ENCODE results near the gene C18orf54.
"Not testable (repeated sequence)": the region's sequence is repeated elsewhere in the genome, so short reads cannot be mapped to it uniquely, and the experiment has no call there.

C18orf54 gene

GRCh38 chr18:54357660-54358494 is at the start of gene C18orf54, which contains the start of gene STARD6:
Gene C18orf54, plus strand, starts transcription at chr18:54357906. Its CDS starts 2,667 bp downstream, at chr18:54360573.
Gene STARD6, minus strand, starts transcription at chr18:54357858. Its CDS starts 3,285 bp downstream, at chr18:54354573.
- DNase-seq = peak; percentile 90
- no peaks in the 10 kb centered on the region for H3K9me3 Mint-ChIP-seq
- H3K27ac Mint-ChIP-seq = peak within 1 kb of the TSS; percentile 97
- H3K36me3 Mint-ChIP-seq (ENCODE audit: low read depth) = peaks cover 24% of the 10 kb centered on the region
- H3K4me1 Mint-ChIP-seq (ENCODE audit: low read depth) = peaks cover 14% of the 10 kb centered on the region
- peak within 1 kb of the TSS; percentile 100 for H3K4me3 Mint-ChIP-seq
- peaks cover 2% of the 10 kb centered on the region for H3K27me3 Mint-ChIP-seq

GRCh38 chr18:54309564-54309963 is 48.1 kb upstream of the C18orf54 start:
- not testable (repeated sequence) for DNase-seq; H3K27ac Mint-ChIP-seq; H3K4me1 Mint-ChIP-seq (ENCODE audit: low read depth); H3K36me3 Mint-ChIP-seq (ENCODE audit: low read depth); H3K9me3 Mint-ChIP-seq; H3K4me3 Mint-ChIP-seq
- peaks cover 17% of the 10 kb centered on the region for H3K27me3 Mint-ChIP-seq

- Mint-ChIP-seq H3K27me3 (peaks cover 38% of the 10 kb centered on the region), H3K36me3 (ENCODE audit: low read depth) (no peaks in the 10 kb centered on the region)
These were observed 41.5 kb upstream of the C18orf54 start for GRCh38 chr18:54316071-54316820.

GRCh38 chr18:54323561-54323960 is 34.1 kb upstream of the C18orf54 start:
- H3K9me3 Mint-ChIP-seq = no peaks in the 10 kb centered on the region
- no peaks in the 10 kb centered on the region for H3K4me1 Mint-ChIP-seq (ENCODE audit: low read depth)
- H3K4me3 Mint-ChIP-seq = no peak overlapping the region
- peaks cover 8% of the 10 kb centered on the region for H3K27me3 Mint-ChIP-seq
- DNase-seq = no peak
- no peaks in the 10 kb centered on the region for H3K36me3 Mint-ChIP-seq (ENCODE audit: low read depth)
- H3K27ac Mint-ChIP-seq = no peak overlapping the region

More at GRCh38 chr18:54316071-54316820, 41.5 kb upstream of the C18orf54 start:
- no peaks in the 10 kb centered on the region for H3K4me1 Mint-ChIP-seq (ENCODE audit: low read depth)
- no peak for DNase-seq
- no peak overlapping the region for H3K4me3 Mint-ChIP-seq
- H3K27ac Mint-ChIP-seq = no peak overlapping the region
- H3K9me3 Mint-ChIP-seq = no peaks in the 10 kb centered on the region

- peaks cover 7% of the 10 kb centered on the region for H3K27me3 Mint-ChIP-seq
- no peak overlapping the region for H3K27ac Mint-ChIP-seq
- no peaks in the 10 kb centered on the region for H3K4me1 Mint-ChIP-seq (ENCODE audit: low read depth)
- DNase-seq = no peak
- no peak overlapping the region for H3K4me3 Mint-ChIP-seq
- no peaks in the 10 kb centered on the region for H3K36me3 Mint-ChIP-seq (ENCODE audit: low read depth)
- H3K9me3 Mint-ChIP-seq = no peaks in the 10 kb centered on the region
These were observed 33.7 kb upstream of the C18orf54 start for GRCh38 chr18:54323970-54324369.

DNA sequence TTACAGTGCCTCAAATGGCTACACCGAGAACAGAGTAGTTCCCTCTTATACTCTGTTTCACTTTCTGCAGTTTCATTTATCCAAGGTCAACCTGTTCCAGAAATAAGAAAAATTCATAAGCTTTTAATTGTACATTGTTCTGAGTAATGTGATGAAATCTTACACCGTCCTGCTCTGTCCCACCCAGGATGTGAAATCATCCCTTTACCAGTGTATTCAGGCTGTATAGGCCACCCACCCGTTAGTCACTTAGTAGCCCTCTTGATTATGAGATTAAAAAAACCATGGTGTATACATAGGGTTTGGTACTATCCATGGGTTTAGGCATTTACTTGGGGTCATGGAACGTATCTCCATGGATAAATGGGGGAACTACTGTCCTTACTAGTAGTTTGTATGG is 29.9 kb upstream of the C18orf54 start:
- no peaks in the 10 kb centered on the region for H3K36me3 Mint-ChIP-seq (ENCODE audit: low read depth)
- H3K27ac Mint-ChIP-seq = no peak overlapping the region

DNA sequence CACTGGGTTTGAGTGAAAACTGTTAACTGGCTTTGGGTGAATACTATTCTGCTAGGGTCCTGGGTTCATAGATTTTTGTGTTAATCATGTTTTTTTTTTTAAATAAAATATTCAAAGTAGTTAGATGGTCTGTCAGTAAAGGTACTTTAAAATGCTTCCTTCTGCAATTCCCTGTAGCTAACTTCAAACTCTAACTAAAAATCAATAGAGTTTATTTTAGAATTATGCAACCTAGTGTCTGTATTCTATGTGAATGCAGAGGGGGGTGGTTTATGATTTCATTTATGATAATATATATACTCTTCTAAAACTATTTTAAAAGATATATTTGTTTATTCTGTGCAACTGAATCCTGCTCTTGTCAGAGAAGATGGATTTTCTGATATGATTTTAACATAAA is 27.9 kb upstream of the C18orf54 start:
- no peak for DNase-seq
- H3K4me1 Mint-ChIP-seq (ENCODE audit: low read depth) = no peaks in the 10 kb centered on the region
- no peak overlapping the region for H3K27ac Mint-ChIP-seq
- no peaks in the 10 kb centered on the region for H3K9me3 Mint-ChIP-seq
- no peaks in the 10 kb centered on the region for H3K36me3 Mint-ChIP-seq (ENCODE audit: low read depth)
- H3K4me3 Mint-ChIP-seq = no peak overlapping the region
- H3K27me3 Mint-ChIP-seq = peaks cover 4% of the 10 kb centered on the region

More for the DNA sequence above, 29.9 kb upstream of the C18orf54 start:
- no peak overlapping the region for H3K4me3 Mint-ChIP-seq
- peaks cover 2% of the 10 kb centered on the region for H3K27me3 Mint-ChIP-seq
- H3K4me1 Mint-ChIP-seq (ENCODE audit: low read depth) = no peaks in the 10 kb centered on the region
- no peaks in the 10 kb centered on the region for H3K9me3 Mint-ChIP-seq
- no peak for DNase-seq

DNA sequence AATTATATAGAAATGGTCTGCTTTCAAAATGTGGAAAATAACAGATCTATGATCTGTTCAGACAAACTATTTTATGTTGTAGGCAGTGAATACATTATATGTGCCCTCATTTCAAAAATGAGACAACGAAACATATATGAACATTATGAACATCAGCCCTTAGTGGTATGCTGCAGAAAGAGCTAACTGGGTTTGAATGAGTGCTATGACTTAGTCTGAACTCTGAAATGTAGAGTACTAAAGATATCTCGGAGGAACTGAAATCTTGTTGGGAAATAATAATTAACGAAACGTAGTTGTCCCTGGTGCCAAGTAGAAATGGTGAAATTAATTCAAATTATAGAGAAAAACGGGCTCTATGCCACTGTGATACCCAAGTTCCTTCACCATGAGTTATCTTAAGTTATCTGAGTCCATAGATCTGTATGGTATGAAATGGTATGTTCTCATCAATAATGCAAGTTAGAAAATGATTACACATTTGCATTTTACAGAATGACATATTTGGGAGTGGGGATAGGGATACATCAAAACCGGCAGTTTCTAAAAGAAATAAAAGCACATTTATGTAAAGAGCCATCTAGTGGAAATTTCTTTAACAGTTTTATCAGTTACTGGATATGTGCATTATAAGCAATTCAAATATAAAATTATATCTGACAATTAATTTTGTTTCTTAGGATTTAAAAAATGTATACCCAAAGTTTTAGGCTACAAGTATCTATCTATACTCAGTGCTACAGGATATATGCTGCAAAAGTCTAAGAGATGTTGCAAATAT is 26.7 kb upstream of the C18orf54 start:
- Mint-ChIP-seq H3K27ac (no peak overlapping the region), H3K4me3 (no peak overlapping the region), H3K9me3 (no peaks in the 10 kb centered on the region), H3K36me3 (ENCODE audit: low read depth) (no peaks in the 10 kb centered on the region), H3K4me1 (ENCODE audit: low read depth) (peaks cover 5% of the 10 kb centered on the region), H3K27me3 (peaks cover 8% of the 10 kb centered on the region)
- no peak for DNase-seq

DNA sequence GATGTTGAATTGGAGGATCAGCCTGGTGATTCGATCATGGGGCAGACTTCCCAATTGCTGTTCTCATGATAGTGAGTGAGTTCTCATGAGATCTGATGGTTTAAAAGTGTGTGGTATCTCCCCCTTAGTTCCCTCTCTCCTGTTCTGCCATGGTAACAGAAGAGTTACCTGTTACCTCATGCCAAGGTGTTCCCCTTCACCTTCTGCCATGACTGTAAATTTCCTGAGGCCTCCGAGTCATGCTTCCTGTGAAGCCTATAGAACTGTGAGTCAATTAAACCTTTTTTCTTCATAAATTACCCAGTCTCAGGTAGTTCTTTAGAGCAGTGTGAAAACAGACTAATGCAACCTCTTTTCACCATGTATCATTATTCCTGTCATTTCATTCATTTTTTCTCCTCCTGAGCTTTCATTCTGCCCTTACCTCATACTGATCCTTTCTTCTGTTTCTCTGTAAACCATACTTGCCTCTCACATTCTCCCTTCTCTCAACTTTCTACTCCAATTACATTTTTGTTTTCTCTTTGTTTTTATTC is 22.0 kb upstream of the C18orf54 start:
- Mint-ChIP-seq H3K4me3 (no peak overlapping the region), H3K27me3 (peaks cover 16% of the 10 kb centered on the region), H3K9me3 (no peaks in the 10 kb centered on the region), H3K36me3 (ENCODE audit: low read depth) (no peaks in the 10 kb centered on the region), H3K27ac (no peak overlapping the region), H3K4me1 (ENCODE audit: low read depth) (peaks cover 5% of the 10 kb centered on the region)
- DNase-seq = no peak

GRCh38 chr18:54338230-54338629 is 19.5 kb upstream of the C18orf54 start:
- Mint-ChIP-seq H3K9me3 (peaks cover 2% of the 10 kb centered on the region), H3K27me3 (peaks cover 18% of the 10 kb centered on the region), H3K36me3 (ENCODE audit: low read depth) (no peaks in the 10 kb centered on the region), H3K4me1 (ENCODE audit: low read depth) (peaks cover 5% of the 10 kb centered on the region), H3K27ac (no peak overlapping the region), H3K4me3 (no peak overlapping the region)
- DNase-seq = no peak

DNA sequence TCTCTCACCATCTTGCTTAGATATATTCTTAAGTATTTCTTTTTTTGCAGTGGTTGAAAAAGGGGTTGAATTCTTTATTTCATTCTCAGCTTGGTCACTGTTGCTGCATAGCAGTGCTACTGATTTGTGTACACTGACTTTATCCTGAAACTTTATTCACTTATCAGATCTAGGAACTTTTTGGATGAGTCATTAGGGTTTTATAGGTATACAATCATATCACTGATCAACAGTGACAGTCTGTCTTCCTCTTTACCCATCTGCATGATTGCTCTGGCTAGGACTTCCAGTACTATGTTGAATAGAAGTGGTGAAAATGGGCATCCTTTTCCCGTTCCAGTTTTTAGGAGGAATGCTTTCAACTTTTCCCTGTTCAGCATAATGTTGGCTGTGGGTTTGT is 6.5 kb upstream of the C18orf54 start:
- peaks cover 24% of the 10 kb centered on the region for H3K27me3 Mint-ChIP-seq
- no peaks in the 10 kb centered on the region for H3K36me3 Mint-ChIP-seq (ENCODE audit: low read depth)
- H3K4me1 Mint-ChIP-seq (ENCODE audit: low read depth) = no peaks in the 10 kb centered on the region
- no peaks in the 10 kb centered on the region for H3K9me3 Mint-ChIP-seq
- no peak for DNase-seq
- H3K27ac Mint-ChIP-seq = no peak overlapping the region
- H3K4me3 Mint-ChIP-seq = no peak overlapping the region

DNA sequence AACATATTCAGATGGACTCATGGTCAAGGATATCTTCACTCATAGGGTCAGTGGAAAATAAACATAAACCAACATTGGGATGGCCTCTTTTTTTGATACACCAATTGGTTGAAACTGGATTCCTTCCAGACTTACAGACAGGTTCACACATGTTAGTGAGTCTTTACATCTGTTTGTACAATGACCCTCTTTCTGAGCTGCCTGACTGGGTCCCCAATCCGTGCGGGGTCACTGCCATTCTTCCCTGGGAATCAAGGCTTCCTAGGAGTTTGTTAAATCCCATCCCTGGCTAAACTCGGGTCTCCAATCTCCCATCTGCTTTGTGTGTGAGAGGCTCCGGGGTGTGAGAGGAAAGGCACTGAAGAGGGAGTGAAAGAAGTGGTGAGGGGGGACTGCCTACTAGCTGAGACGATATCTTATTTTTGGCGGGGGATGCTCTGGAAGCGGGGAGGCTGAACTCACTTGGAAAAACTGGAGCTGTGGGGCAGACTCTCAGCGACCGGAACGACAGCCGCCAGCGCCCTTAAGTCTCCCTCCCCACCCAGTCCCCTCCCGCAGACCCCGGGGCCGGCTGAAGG is 535 bp upstream of the C18orf54 start:
- DNase-seq = no peak
- peaks cover 21% of the 10 kb centered on the region for H3K36me3 Mint-ChIP-seq (ENCODE audit: low read depth)
- peak overlapping the region; percentile 100 for H3K4me3 Mint-ChIP-seq
- H3K9me3 Mint-ChIP-seq = no peaks in the 10 kb centered on the region
- H3K4me1 Mint-ChIP-seq (ENCODE audit: low read depth) = peaks cover 14% of the 10 kb centered on the region
- H3K27me3 Mint-ChIP-seq = peaks cover 5% of the 10 kb centered on the region
- H3K27ac Mint-ChIP-seq = peak overlapping the region; percentile 97

DNA sequence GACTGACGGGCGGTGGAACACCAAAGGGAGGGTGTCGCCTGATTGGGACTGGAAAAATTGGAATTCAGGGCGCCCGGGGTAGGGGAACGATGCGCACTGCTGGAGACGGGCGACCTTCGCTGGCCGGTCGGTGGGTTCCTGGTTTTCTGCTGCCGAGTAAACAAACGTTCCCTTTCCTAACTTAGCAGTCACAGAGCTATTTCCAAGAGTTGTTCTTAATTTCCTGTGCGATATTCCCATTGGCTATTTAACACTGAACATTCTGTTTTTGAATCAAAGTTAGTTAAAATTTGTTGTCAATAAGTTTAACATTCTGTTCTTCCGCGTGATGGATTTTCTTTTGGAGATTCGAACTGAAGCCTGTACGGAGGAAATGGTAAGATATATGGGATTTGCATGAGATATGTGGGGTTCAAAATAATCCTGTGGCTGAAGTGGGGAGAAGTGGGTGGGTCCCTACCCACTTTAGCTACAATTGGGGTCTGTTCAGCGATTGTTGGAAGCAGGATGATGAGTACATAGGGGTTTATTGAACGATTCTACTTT is 862 bp downstream of the C18orf54 start:
- Mint-ChIP-seq H3K4me3 (peak overlapping the region; percentile 100), H3K27me3 (peaks cover 2% of the 10 kb centered on the region), H3K36me3 (ENCODE audit: low read depth) (peaks cover 26% of the 10 kb centered on the region), H3K9me3 (no peaks in the 10 kb centered on the region), H3K4me1 (ENCODE audit: low read depth) (peaks cover 14% of the 10 kb centered on the region), H3K27ac (peak overlapping the region; percentile 97)
- DNase-seq = no peak
